ENCODE results near the gene C9orf85. TPM values are rescaled to one million over a fixed set of nuclear protein-coding genes. Genes with fewer than 3 reads are reported as not detected.

C9orf85 gene
- total and polyA plus RNA-seq, 2 of the 4 experiments (the other 2 are of a cell fraction) = 4.3 to 8.4 TPM

DNA sequence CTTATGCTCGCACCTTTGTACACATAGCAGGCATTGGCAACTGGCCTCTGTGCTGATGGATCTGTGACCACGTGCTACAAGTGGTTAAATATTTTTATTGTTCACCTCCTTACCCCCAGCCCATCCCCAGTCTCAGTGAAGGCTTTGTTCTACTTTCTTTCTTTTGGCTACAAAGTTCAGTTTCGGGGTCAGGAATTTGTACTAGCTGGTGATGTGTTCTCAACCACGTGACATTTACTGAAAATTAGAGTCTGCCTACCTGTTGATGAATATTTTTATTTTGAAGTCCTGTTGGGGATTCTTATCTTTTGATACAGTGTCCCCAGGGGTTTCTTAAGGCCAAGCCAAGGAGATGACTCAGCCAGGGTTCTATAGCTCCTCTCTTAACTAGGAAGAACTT lies 101.2 kb downstream of the C9orf85 start:
- no TSS peak for BruUV-seq (replicated peaks)
- no peak overlapping the region for H3K4ac ChIP-seq (ENCODE audit: low read depth, low read length)
- H3K9me3 ChIP-seq (ENCODE audit: control insufficient read depth, insufficient read depth, low read length) = no peaks in the 10 kb centered on the region
- H2BK15ac ChIP-seq (ENCODE audit: low read depth, low read length) = no peak overlapping the region
- WGBS, 2 experiments (ENCODE audit: extremely low coverage in 2 of 2, insufficient read length in 1 of 2) = no CpG with 5 or more reads among the region's 4 CpGs
- in situ Hi-C loops (cut with MboI; ENCODE audit: low sequenced_read_pairs) = loop anchor here (10.0 kb wide), 1 partner anchor 188 kb away; no protein-coding TSS in a partner anchor
- no peaks in the 10 kb centered on the region for H3K9me1 ChIP-seq (ENCODE audit: insufficient read depth, low read length)
- no peak overlapping the region for H2BK120ac ChIP-seq (ENCODE audit: low read depth, low read length)
- H3K79me1 ChIP-seq (ENCODE audit: low read depth in 1 of 2, low read length in 2 of 2) = no peaks in the 10 kb centered on the region
- no peak overlapping the region for H2AFZ ChIP-seq (replicated peaks; ENCODE audit: low read length, poor library complexity)
- H3K4me1 ChIP-seq (ENCODE audit: control insufficient read depth, insufficient read depth, low read length) = no peaks in the 10 kb centered on the region
- TF ChIP-seq NFE2L2 (IDR thresholded peaks at IDR 0.05; ENCODE audit: low read depth, low read length) = no peak
- POLR2A ChIA-PET (ENCODE audit: unreplicated experiment) = no interaction called here
- H4K5ac ChIP-seq (ENCODE audit: low read depth, low read length) = no peak overlapping the region
- no peak overlapping the region for H3K27ac ChIP-seq (ENCODE audit: insufficient read depth, low read length)
- dilution Hi-C loops (cut with HindIII; ENCODE audit: low sequenced_read_pairs, unreplicated experiment) = no loop called here
- no peak overlapping the region for H2AK5ac ChIP-seq (ENCODE audit: low read depth, low read length)
- no peak overlapping the region for H2AK9ac ChIP-seq (replicated peaks; ENCODE audit: low read depth, low read length, poor library complexity)
- H3K4me3 ChIP-seq (ENCODE audit: insufficient read depth, low read depth, low read length) = no peak overlapping the region
- H4K8ac ChIP-seq (ENCODE audit: low read depth in 2 of 2, low read length in 2 of 2) = no peak overlapping the region
- no peak for ATAC-seq (ENCODE audit: low read depth)
- no peak overlapping the region for H2BK5ac ChIP-seq (ENCODE audit: low read depth, low read length, poor library complexity, severe bottlenecking)
- no peak overlapping the region for H3K56ac ChIP-seq (ENCODE audit: extremely low read depth, insufficient read depth, low read length)
- no peaks in the 10 kb centered on the region for H4K20me1 ChIP-seq (ENCODE audit: insufficient read depth, low read length)
- no peak for DNase-seq
- H3K4me2 ChIP-seq (ENCODE audit: low read depth, low read length) = no peak overlapping the region
- no peak overlapping the region for H4K91ac ChIP-seq (ENCODE audit: insufficient read depth, low read depth, low read length)
- H3K23ac ChIP-seq (ENCODE audit: low read depth, low read length) = no peak overlapping the region
- no peaks in the 10 kb centered on the region for H3K36me3 ChIP-seq (ENCODE audit: control insufficient read depth, insufficient read depth, low read length)
- no peak overlapping the region for H3K14ac ChIP-seq (replicated peaks; ENCODE audit: low read depth, low read length)
- no peak overlapping the region for H3K18ac ChIP-seq (ENCODE audit: low read depth, low read length)
- H3K9ac ChIP-seq (ENCODE audit: low read depth, low read length) = no peak overlapping the region
- peaks cover 6% of the 10 kb centered on the region for H3K27me3 ChIP-seq (ENCODE audit: control insufficient read depth, insufficient read depth, low read length)
- intact Hi-C loops (cut with micrococcal nuclease) = no loop called here
- CTCF ChIA-PET = interaction anchor here (1.0 kb wide), 1 partner anchor 12 kb away, joined by 4 read pairs; no protein-coding TSS in a partner anchor
- no peak overlapping the region for H2BK20ac ChIP-seq (ENCODE audit: low read depth, low read length)
